Neutrophil (primary cell): ENCODE data around the gene ENTHD1.

Source experiments
- H3K27ac ChIP-seq: fragments of 200-600 bp; sonication (generic); 2 replicates; pipeline ENCODE4 v1.5.1; 2016; ENCODE audit warnings: mild to moderate bottlenecking, moderate library complexity
- H3K27me3 ChIP-seq: fragments of 200-600 bp; sonication (generic); 2 replicates; pipeline ENCODE4 v1.6.0; 2016; ENCODE audit warnings: mild to moderate bottlenecking
- H3K36me3 ChIP-seq: fragments of 200-600 bp; sonication (generic); 2 replicates; pipeline ENCODE4 v1.5.1; 2017
- H3K4me1 ChIP-seq, 2 experiments: fragments of 200-600 bp in 1 of 2; sonication (generic) in 1 of 2; 1 replicate in 1 of 2; 2 replicates in 1 of 2; pipeline versions ENCODE4 v1.5.1 to v1.6.1; 2013 to 2016; ENCODE audit warnings: low read depth in 1 of 2, low read length in 1 of 2, mild to moderate bottlenecking in 1 of 2, moderate library complexity in 1 of 2; ENCODE audit not compliant: control insufficient read depth in 1 of 2, insufficient read depth in 1 of 2
- H3K4me3 ChIP-seq, 2 experiments: fragments of 200-600 bp in 1 of 2; sonication (generic) in 1 of 2; 1 replicate in 1 of 2; 2 replicates in 1 of 2; pipeline ENCODE4 v1.5.1; 2013 to 2016; ENCODE audit warnings: low read depth in 1 of 2, low read length in 1 of 2, mild to moderate bottlenecking in 1 of 2, moderate library complexity in 1 of 2
- H3K9me3 ChIP-seq: fragments of 200-600 bp; sonication (generic); 2 replicates; pipeline ENCODE4 v1.5.1; 2016
- TF ChIP-seq, protein P1 (sequence below): fragments of 200-600 bp; sonication (generic); IDR thresholded peaks from 2 replicates; pipeline ENCODE4 v1.5.1; 2016; ENCODE audit warnings: antibody characterized with exemption

Gene ENTHD1

GRCh38 chr22:39916496-39916895 is 22.9 kb upstream of the ENTHD1 start:
- Histone ChIP-seq H3K4me1 (no peaks in the 10 kb centered on the region), H3K36me3 (no peaks in the 10 kb centered on the region)
- TF ChIP-seq, protein P1, sequence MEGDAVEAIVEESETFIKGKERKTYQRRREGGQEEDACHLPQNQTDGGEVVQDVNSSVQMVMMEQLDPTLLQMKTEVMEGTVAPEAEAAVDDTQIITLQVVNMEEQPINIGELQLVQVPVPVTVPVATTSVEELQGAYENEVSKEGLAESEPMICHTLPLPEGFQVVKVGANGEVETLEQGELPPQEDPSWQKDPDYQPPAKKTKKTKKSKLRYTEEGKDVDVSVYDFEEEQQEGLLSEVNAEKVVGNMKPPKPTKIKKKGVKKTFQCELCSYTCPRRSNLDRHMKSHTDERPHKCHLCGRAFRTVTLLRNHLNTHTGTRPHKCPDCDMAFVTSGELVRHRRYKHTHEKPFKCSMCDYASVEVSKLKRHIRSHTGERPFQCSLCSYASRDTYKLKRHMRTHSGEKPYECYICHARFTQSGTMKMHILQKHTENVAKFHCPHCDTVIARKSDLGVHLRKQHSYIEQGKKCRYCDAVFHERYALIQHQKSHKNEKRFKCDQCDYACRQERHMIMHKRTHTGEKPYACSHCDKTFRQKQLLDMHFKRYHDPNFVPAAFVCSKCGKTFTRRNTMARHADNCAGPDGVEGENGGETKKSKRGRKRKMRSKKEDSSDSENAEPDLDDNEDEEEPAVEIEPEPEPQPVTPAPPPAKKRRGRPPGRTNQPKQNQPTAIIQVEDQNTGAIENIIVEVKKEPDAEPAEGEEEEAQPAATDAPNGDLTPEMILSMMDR: no peak

GRCh38 chr22:39915295-39915726 is 21.8 kb upstream of the ENTHD1 start:
- H3K9me3 ChIP-seq: no peaks in the 10 kb centered on the region
- TF ChIP-seq, protein P1: no peak
- no peak overlapping the region for H3K4me3 ChIP-seq
- H3K4me1 ChIP-seq: no peaks in the 10 kb centered on the region
- H3K27ac ChIP-seq: no peak overlapping the region
- no peaks in the 10 kb centered on the region for H3K27me3 ChIP-seq
- no peaks in the 10 kb centered on the region for H3K36me3 ChIP-seq

More at GRCh38 chr22:39916496-39916895, 22.9 kb upstream of the ENTHD1 start:
- Histone ChIP-seq H3K27me3 (no peaks in the 10 kb centered on the region), H3K27ac (no peak overlapping the region), H3K4me3 (no peak overlapping the region), H3K9me3 (no peaks in the 10 kb centered on the region)

- Histone ChIP-seq H3K9me3 (no peaks in the 10 kb centered on the region), H3K36me3 (no peaks in the 10 kb centered on the region), H3K27ac (no peak overlapping the region), H3K27me3 (no peaks in the 10 kb centered on the region), H3K4me1 (no peaks in the 10 kb centered on the region), H3K4me3 (no peak overlapping the region)
- TF ChIP-seq, protein P1: no peak
Measured at GRCh38 chr22:39914584-39914983, 21.0 kb upstream of the ENTHD1 start.

GRCh38 chr22:39913886-39914285 is 20.3 kb upstream of the ENTHD1 start:
- Histone ChIP-seq H3K4me1 (no peaks in the 10 kb centered on the region), H3K4me3 (no peak overlapping the region), H3K27ac (no peak overlapping the region), H3K9me3 (no peaks in the 10 kb centered on the region), H3K27me3 (no peaks in the 10 kb centered on the region), H3K36me3 (no peaks in the 10 kb centered on the region)
- TF ChIP-seq, protein P1: no peak

DNA sequence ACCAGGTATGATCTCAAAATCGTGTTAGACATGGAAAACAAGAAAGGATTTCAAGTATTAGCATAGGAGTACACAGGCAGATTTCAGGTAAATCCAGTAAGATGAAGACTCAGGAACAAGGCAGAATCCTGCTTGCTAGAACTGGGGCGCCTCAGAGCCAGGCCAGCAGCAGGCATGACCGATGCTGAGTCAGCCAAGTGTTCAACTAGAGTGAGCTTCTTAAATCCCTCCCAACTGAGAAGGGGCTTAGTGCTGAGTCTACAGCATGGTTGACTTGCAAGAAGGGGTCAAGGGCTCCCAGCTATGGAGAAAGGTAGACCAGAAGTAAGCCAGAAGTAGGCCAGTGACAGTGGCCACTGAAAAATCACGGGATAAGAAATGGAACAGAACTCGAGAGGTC is 19.8 kb upstream of the ENTHD1 start:
- H3K27me3 ChIP-seq: no peaks in the 10 kb centered on the region
- H3K36me3 ChIP-seq: no peaks in the 10 kb centered on the region
- TF ChIP-seq, protein P1: no peak
- H3K4me1 ChIP-seq: no peaks in the 10 kb centered on the region
- H3K4me3 ChIP-seq: no peak overlapping the region
- H3K27ac ChIP-seq: no peak overlapping the region
- H3K9me3 ChIP-seq: no peaks in the 10 kb centered on the region
